Effector CD4-positive, alpha-beta T cell (primary cell): ENCODE results near the gene DPP9.
"Not testable (repeated sequence)": the region's sequence is repeated elsewhere in the genome, so short reads cannot be mapped to it uniquely, and the experiment has no call there.

Experiments
- DNase-seq: peaks from one replicate; pipeline ENCODE4 v3.0.0-alpha.2; 2020

The DPP9 gene

DNA sequence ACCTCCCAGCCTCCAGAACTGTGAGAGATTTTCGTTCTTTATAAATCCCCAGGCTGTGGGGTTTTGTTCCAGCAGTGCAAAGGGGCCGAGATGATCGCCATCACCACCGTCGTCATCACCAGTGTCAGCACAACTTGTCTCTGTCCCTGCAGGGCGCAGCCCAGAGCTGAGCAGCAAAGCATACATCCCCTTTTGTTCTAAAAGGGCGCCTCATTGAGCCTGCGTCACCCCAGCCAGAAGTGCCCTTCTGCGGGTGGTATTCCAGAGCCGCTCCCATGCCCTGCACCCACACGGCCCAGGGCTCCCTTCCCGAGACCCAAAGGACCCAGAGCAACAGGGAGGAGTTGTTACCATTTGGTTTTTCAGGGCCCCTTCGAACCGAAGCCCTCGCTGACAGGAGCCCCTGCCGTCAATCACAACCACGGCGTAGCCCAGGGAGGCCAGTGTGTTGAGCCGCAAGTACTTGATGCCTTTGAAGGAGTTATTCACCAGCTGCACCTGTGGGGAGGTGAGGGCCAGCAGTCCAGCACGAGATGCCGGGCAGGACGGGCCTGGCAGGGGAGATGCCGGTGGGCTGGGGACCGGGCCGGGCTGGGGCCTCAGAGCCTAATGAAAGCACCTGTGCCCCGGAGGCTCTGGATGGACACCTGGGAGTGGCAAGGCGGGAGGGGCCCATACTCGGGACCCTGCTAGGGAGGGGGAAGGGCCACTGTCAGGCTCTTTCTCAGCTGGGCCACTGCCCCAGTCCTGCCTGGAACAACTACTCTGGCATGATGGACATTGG lies 39.1 kb downstream of the DPP9 start:
- DNase-seq, result no peak

DNA sequence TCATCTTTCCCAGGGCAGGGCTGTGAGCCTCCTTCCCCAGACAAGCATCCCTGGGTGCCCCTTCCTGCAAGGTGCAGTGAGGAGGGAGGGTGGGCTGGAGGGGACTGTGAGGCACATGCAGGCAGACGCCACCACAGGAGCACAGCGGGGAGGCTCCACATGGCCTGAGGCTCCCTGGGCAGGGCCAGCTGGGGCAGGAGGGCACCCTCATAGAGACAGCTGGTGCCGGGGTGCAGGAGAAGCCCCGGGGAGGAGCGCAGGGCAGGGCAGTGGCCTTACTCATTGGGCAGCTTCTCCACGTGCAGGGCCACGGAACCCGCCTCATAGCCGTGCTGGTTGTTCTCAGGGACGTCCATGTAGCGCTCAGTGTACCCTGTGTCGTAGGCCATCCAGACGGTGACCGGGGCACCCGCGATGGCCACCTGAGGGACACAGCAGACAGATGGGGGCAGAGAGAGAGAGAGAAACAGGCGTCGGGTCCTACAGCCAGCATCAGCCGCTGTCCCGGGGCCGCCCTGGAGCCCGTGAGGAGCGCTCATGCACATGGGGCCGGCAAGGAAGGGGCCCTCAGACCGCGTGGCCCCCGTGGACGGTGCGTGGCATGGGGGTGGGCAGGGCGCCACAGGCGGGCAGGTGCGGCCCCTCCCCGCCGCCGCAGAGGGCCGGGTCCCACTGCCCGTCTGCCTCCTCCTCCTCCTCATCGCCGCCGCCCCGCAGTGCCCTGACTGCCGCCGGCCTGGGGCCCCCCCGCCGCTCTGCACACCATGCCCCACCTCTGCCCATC lies 41.0 kb downstream of the DPP9 start:
- no peak for DNase-seq

GRCh38 chr19:4680021-4680420 lies 43.6 kb downstream of the DPP9 start:
- not testable (repeated sequence) for DNase-seq

DNA sequence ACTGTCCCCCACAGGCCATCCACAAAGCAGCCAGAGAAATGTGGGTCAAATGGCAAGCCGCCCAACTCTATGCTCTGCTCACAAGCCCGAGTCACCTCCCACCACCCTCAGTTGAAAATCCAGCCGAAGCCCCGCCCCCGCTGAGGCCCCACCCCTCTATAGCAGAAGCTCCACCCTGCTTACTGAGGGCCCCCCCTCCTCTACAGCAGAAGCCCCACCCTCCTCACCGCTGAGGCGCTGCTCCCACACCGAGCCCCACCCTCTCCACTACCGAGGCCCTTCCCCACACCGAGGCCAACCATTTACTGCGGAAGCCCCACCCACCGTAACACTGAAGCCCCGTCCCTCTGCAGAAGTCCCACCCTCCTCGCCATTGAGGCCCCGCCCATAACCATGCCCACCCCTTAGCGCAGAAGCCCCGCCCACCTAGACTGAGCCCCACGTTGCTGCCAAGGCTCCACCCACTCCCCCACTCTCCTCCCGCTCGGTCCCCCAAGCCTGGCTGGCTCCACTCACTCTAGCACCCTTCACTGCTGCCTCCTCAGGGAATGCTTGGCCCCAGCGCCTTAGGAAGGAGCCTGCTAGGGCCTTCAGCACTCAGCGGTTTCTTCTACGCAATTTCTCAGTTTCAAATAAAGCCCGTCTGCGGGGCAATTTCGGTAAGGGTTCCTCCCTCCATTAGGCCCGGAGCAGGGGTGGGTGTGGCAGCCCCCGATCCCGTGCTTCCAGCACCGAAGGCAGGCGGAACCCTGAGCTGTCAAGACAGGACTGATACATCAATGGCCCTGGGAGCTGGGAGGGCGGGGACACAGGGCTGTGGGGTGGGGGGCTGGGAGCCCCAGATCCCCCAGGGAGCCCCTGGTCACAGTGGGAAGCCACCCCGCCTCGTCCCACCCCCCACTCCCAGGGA lies 44.5 kb downstream of the DPP9 start:
- DNase-seq, result no peak

DNA sequence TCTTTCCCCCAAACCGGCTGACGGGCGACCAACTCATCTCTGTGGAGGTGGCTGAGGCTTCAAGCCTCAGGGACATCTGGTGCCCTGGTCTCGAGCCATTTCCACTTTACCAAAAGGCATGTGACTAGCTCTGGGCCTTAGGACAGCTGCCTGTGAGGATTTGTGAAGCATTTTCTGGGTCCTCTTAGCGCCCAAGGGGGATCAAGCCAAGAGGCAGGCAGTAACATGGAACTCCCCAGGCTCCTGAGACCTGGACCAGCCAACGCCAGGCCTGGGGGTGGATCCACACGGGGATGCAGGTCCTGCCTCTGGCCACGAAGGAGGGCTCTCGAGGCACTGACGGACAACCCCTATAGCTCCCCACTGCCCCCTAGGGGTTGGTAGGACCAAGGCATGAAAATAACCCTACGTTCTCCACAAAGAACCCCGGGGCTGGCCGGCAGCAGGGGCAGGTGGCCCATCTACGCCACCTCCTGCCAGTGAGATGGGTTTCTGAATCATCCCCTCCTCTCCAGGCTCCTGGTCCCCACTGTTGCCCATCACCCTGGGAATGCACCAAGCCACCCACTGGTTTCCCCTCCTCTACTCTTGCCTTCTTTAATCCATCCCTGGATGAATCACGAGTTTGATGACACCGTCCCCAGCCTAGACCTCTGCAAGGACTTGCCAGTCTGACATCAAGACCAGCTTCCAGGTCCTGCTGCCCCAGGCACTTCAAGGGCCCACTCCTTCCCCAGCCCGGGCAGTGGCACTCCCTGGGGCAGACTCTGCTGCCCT lies 46.5 kb downstream of the DPP9 start:
- no peak for DNase-seq

DNA sequence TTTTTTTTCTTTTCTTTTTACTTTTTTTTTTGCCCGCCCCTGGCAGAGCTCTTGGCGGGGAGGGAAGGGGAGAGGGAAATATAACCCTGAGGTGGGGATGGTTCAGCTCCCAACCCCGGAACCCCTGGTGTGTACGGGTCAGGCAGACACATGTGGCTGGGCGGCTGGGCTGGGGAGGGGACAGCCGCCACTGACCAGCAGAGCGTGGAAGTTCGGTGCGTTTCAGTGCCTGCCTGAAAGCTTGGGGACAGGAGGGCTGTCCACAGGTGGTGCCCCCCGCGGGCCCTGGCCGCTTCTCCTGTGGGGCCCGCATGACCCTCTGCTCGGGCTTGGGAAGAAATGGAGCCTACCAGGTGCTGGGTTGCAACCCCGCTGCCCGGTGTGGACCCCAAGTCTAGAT lies 48.3 kb downstream of the DPP9 start:
- DNase-seq, result no peak

- no peak for DNase-seq
Measured at GRCh38 chr19:4673726-4674125, 49.9 kb downstream of the DPP9 start.

- DNase-seq, result no peak
Measured at GRCh38 chr19:4673216-4673615, 50.4 kb downstream of the DPP9 start.

DNA sequence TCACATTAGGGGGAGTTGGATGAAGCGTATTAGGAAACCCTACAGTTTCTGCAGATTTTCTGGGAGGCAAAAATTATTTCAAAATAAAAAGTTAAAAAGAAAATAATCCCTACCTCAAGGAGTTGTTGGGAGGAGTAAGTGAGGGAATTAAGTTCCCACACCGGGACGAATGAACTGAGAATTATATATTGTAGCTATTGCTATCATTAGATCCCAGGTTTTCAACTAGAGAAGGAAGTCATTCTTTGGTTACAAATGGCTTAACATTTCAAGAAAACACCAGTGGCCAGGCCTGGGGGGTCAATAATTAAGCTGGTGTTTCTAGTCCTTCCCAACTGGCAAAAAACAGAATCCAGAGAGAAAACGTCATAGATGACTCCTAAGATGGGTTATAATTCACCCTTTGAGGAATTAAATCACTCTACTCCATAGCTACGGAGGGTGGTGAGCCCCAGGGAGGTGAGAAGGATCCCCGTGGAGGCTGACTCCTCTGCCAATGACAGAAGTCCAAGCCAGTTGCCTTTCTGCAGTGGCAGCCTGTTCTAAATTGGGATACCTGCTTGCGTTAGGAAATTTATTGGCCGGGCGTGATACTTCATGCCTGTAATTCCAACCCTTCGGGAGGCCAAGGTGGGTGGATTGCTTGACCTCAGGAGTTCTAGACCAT lies 52.3 kb downstream of the DPP9 start:
- DNase-seq, result no peak

DNA sequence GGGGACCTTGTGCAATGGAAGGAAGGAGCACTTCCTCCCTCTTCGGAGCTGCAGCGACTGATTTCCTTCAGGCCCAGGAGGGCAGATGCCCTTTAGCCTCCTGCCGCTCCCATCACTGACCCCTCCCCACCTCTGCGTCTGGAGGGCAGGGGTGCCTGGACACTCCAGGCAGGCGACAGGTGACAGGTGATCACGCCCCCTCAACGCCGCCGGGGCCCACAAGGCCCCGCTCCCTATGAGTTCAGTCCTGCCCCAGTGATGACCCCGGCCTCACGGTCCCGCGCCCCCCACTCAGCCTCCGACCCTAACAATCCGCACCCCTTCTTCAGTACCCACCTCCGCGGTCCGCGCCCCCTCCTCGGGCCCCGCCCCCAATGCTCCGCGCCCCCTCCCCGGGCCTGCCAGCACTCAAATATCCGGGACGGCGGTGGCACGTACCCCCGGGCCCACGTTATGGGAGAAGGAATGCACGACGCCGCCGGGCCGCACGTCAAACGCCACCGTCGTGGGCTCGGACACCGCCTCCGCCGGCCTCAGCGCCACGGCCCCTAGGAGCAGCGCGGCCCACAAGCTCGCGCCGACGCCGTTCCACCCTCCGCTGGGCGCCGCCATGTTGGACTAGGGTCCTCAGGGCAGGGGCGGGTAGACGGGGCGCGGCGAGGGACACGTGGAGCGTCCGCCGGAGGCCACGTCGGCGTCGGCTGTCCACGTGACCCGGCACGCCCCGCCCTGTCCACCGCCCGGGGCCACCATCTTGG lies 53.7 kb downstream of the DPP9 start, which contains the start of gene MYDGF:
MYDGF (minus strand) TSS at position 620 of the 758 bp plus-strand sequence; CDS start at position 612, 8 bp downstream.
- DNase-seq, result peak; percentile 92

DNA sequence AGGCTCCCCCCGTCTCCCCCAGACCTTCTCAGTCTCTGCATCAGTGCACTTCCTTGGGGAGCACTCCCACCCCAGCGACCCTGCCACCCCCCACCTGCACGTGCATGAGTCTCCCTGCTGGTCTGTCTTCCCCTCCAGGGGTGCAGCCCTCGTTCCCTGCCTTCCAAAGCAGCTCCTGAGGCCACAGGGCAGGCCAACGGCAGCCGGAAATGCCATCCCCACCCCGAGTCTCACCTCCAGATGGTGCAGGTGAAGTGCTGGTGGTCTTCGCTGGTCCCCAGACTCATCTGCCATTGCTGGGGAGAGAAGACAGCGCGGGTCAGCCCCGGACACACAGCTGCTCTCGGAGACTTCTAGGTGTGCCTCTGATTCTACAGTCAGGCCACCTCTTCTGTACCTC lies 59.0 kb downstream of the DPP9 start:
- no peak for DNase-seq

- no peak for DNase-seq
Measured at GRCh38 chr19:4662812-4663211, 60.8 kb downstream of the DPP9 start.

DNA sequence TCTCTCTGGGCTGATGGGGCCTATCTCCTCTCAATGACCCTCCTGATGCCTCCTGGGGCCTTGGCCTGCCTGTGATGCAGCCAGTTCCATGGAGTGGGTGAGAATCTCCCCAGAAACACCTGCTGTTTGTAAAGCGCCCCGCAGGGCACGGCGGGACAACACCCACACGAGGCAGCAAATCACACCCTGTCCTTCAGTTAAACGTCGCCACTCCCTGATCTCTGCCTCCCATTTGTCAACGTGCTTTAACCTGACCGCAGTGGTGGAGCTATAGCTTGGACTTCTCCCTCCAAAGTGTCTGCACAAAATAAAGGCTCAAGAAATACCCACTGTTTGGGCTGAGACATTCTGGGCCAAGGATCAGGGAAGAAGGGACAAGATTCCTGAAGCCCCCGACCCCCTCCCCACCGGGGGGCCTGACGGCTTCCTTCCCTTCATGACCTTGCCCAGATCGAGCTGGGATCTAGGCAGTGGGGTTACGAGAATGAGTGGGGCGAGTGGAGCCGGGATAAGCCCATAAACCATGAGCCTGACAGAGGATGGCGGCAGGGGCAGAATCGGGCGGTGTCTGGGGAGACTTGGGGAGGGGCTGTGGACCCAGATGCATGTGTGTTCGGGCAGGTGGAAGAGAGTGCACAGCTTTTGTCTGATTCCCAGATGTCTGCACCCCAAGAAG lies 61.5 kb downstream of the DPP9 start:
- DNase-seq, result no peak

GRCh38 chr19:4660993-4661392 lies 62.6 kb downstream of the DPP9 start:
- no peak for DNase-seq

GRCh38 chr19:4660181-4660791 lies 63.4 kb downstream of the DPP9 start:
- DNase-seq, result no peak

DNA sequence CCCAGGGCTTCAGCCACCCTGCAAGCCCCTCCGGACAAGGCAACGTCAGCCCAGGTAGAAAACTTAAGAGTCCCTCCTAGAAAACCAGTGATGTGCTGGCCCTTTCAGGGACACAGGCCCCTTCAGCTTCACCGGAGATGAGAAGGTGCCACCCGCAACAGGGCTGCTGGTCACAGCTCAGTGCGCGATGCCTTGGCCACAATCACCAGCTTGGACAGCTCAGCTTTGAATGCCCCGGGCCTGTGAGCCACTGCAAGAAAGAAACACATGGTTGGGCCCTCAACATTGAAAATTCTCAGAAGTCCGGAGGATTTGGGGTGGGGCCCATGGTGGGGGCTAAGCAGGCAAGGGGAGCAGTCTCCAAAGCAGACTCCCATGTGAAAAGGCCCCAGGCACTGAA lies 65.8 kb downstream of the DPP9 start:
- DNase-seq, result no peak

DNA sequence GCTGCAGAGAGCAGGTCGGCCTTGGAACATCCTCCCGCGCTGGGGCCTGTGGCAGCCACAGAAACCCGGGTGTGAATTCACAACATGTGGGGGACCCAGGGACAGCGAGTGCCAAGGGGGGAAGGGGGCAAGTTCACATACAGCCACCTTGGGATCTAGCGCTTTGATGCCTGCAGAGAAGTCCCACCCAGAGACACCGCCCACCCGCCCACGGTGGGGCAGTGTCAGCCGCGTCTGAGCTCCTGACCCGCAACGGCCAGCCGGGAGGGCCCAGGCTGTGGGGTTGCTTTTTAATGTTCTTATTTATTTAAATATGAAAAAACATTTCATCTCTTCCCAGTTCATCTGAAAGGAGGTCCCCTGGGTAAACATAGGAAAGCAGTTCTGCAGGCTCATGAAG lies 66.4 kb downstream of the DPP9 start:
- no peak for DNase-seq

- no peak for DNase-seq
Measured at GRCh38 chr19:4656102-4656501, 67.5 kb downstream of the DPP9 start.

DNA sequence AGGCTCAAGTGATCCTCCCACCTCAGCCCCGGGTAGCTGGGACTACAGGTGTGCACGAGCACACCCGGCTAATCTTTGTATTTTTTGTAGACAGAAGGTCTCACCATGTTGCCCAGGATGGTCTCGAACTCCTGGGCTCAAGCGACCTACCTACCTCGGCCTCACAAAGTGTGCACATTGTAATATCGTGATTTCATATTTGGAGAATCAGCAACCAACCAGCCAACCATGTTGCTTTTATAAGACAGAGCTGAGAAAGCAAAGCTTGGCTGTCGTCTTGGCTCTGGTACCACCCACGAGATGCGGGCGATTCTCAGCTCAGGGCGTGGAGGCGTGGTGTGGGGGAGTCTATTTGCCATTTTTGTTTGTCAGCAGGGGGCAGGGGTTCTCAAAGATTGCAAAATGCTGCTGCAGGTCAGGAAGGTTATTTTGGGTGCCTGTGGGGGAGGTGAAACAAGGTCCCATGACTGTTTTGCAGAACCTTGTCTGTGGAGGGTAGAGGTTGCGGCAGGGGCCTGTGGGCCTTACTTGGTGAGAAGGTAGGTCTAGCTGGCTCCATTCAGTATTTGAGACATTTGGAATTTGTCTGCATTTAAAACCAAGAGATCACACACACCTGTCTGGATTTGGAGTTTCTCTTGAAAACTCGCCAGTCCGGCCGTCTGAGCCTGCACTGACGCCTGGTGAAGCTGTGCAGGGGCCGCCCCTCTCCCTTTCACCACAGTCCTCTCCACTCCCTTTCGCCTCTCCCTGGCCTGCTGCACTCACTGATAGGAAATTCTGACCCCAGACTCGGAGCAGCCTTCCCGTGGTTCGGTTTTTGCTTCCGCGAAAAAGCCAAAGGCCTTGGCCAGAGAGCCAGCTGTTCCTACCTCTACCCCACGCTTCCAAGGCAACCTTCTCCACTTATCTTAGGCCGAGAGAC lies 68.9 kb downstream of the DPP9 start:
- no peak for DNase-seq
